Smooth muscle cell (in vitro differentiated cells): ENCODE measurements around the gene TTC39B. TPM values are rescaled to one million over a fixed set of nuclear protein-coding genes. Genes with fewer than 3 reads are reported as not detected.
"Not testable (repeated sequence)": the region's sequence is repeated elsewhere in the genome, so short reads cannot be mapped to it uniquely, and the experiment has no call there.

Experiments
- DNase-seq: peaks from one replicate; lab custom pipeline; 2025; ENCODE audit not compliant: unreplicated experiment; lab: John Stamatoyannopoulos, UW
- H2AFZ ChIP-seq: fragments of 200-600 bp; sonication (generic); 2 replicates; pipeline ENCODE4 v1.6.0; 2016; ENCODE audit warnings: antibody characterized with exemption, low read depth, mild to moderate bottlenecking
- H3F3A ChIP-seq: fragments of 200-600 bp; sonication (generic); 2 replicates; pipeline ENCODE4 v1.6.0; 2017; ENCODE audit warnings: antibody characterized with exemption, low read depth
- H3K27ac ChIP-seq: fragments of 200-600 bp; sonication (generic); 2 replicates; pipeline ENCODE4 v1.5.1; 2016; ENCODE audit warnings: low read depth, mild to moderate bottlenecking
- H3K27me3 ChIP-seq: fragments of 200-600 bp; sonication (generic); 2 replicates; pipeline ENCODE4 v1.6.1; 2016; ENCODE audit warnings: low read depth, mild to moderate bottlenecking
- H3K36me3 ChIP-seq: fragments of 200-600 bp; sonication (generic); 2 replicates; pipeline ENCODE4 v1.5.1; 2016; ENCODE audit warnings: low read depth
- H3K4me1 ChIP-seq: fragments of 200-600 bp; sonication (generic); 2 replicates; pipeline ENCODE4 v1.5.1; 2016; ENCODE audit warnings: low read depth
- H3K4me2 ChIP-seq: fragments of 200-600 bp; sonication (generic); 2 replicates; pipeline ENCODE4 v1.6.0; 2016; ENCODE audit warnings: mild to moderate bottlenecking
- H3K4me3 ChIP-seq: fragments of 200-600 bp; sonication (generic); 2 replicates; pipeline ENCODE4 v1.5.1; 2016; ENCODE audit warnings: mild to moderate bottlenecking
- H3K79me2 ChIP-seq: fragments of 200-600 bp; sonication (generic); 2 replicates; pipeline ENCODE4 v1.6.0; 2016; ENCODE audit warnings: low read depth, mild to moderate bottlenecking
- H3K9ac ChIP-seq: fragments of 200-600 bp; sonication (generic); 2 replicates; pipeline ENCODE4 v1.6.0; 2016; ENCODE audit warnings: low read depth
- H3K9me3 ChIP-seq: fragments of 200-600 bp; sonication (generic); replicated peaks from 2 replicates; pipeline ENCODE4 v1.5.1; 2016; ENCODE audit warnings: low read depth
- H4K20me1 ChIP-seq: fragments of 200-600 bp; sonication (generic); 2 replicates; pipeline ENCODE4 v1.6.0; 2016; ENCODE audit warnings: low read depth
- WGBS: methylation state at CpG from one replicate; pipeline ENCODE4 v1.1.7; 2016; ENCODE audit warnings: low lambda C conversion rate; 5-methylcytosine and 5-hydroxymethylcytosine counted together
- polyA plus RNA-seq: library from polyadenylated mRNA; unstranded; fragments of >200 nt; fragmentation: Nextera tagmentation; extraction: Ambion mirVana; gene quantifications from 2 replicates; pipeline ENCODE4 v1.2.1, GENCODE V29; 2016
- total RNA-seq: library from RNA; depleted of rRNA; stranded (reverse); fragments of >200 nt; gene quantifications from 2 replicates; pipeline ENCODE4 v1.2.3, GENCODE V29; 2014
- TF ChIP-seq, protein P1 (sequence below): fragments of 200-600 bp; sonication (generic); IDR thresholded peaks from 2 replicates; pipeline ENCODE4 v1.5.1; 2017; ENCODE audit warnings: borderline replicate concordance, mild to moderate bottlenecking, antibody characterized with exemption; ENCODE audit not compliant: insufficient read depth, poor library complexity, severe bottlenecking

The TTC39B gene
- total and polyA plus RNA-seq, 2 experiments from 2014 or later = 3.8 to 13.3 TPM

DNA sequence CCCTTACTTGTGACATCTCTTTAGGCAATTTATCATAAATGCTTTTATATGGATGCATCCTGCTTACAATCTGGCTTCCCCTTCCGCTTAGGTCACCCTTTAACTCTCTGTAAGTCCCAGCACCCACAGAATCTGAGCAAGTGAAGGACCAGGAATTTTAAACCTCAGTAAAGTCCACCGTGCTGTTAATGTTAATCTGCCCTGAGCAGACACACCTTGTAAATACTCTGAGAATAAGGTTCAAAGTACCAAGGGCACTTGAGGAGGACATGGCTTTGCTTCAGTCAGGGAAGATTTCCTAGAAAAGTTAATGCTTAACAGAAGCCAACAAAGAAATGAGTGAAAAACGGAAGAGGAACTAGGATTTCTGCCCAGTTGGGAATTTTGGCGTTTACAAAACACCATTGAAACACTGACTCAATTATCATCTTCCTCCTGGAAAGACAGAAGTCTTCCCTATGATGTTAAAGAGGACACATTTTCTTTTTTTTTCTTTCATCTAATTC is 26.4 kb upstream of the TTC39B start:
- no peaks in the 10 kb centered on the region for H3K4me1 ChIP-seq

GRCh38 chr9:15332939-15333338 is 25.9 kb upstream of the TTC39B start:
- Histone ChIP-seq H3K36me3 (no peaks in the 10 kb centered on the region), H4K20me1 (no peaks in the 10 kb centered on the region), H3K27ac (no peak overlapping the region), H3K4me1 (no peaks in the 10 kb centered on the region), H3K9me3 (no peaks in the 10 kb centered on the region), H3K9ac (no peak overlapping the region), H3K79me2 (no peaks in the 10 kb centered on the region), H3K4me3 (no peak overlapping the region), H3F3A (no peaks in the 10 kb centered on the region), H3K4me2 (no peak overlapping the region), H3K27me3 (no peaks in the 10 kb centered on the region), H2AFZ (no peak overlapping the region)
- no peak for DNase-seq
- 94% methylated on average over 2 of the region's 2 CpGs for WGBS
- TF ChIP-seq, protein P1, sequence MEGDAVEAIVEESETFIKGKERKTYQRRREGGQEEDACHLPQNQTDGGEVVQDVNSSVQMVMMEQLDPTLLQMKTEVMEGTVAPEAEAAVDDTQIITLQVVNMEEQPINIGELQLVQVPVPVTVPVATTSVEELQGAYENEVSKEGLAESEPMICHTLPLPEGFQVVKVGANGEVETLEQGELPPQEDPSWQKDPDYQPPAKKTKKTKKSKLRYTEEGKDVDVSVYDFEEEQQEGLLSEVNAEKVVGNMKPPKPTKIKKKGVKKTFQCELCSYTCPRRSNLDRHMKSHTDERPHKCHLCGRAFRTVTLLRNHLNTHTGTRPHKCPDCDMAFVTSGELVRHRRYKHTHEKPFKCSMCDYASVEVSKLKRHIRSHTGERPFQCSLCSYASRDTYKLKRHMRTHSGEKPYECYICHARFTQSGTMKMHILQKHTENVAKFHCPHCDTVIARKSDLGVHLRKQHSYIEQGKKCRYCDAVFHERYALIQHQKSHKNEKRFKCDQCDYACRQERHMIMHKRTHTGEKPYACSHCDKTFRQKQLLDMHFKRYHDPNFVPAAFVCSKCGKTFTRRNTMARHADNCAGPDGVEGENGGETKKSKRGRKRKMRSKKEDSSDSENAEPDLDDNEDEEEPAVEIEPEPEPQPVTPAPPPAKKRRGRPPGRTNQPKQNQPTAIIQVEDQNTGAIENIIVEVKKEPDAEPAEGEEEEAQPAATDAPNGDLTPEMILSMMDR = no peak

More for the DNA sequence above, 26.4 kb upstream of the TTC39B start:
- no peaks in the 10 kb centered on the region for H3F3A ChIP-seq
- no peak overlapping the region for H3K9ac ChIP-seq
- WGBS = 57% methylated on average over 4 of the region's 4 CpGs
- no peaks in the 10 kb centered on the region for H4K20me1 ChIP-seq
- H3K4me3 ChIP-seq = no peak overlapping the region
- no peak overlapping the region for H3K27ac ChIP-seq
- no peaks in the 10 kb centered on the region for H3K27me3 ChIP-seq
- H2AFZ ChIP-seq = no peak overlapping the region
- TF ChIP-seq, protein P1 = no peak
- no peaks in the 10 kb centered on the region for H3K79me2 ChIP-seq
- no peak for DNase-seq
- no peak overlapping the region for H3K4me2 ChIP-seq
- H3K36me3 ChIP-seq = no peaks in the 10 kb centered on the region
- no peaks in the 10 kb centered on the region for H3K9me3 ChIP-seq

GRCh38 chr9:15329539-15330109 is 22.6 kb upstream of the TTC39B start:
- TF ChIP-seq, protein P1 = no peak
- DNase-seq = no peak
- Histone ChIP-seq H3K9me3 (no peaks in the 10 kb centered on the region), H2AFZ (no peak overlapping the region), H3K4me2 (no peak overlapping the region), H3K4me1 (no peaks in the 10 kb centered on the region), H3K79me2 (no peaks in the 10 kb centered on the region), H4K20me1 (no peaks in the 10 kb centered on the region), H3K27ac (no peak overlapping the region), H3K27me3 (no peaks in the 10 kb centered on the region), H3F3A (no peaks in the 10 kb centered on the region), H3K36me3 (no peaks in the 10 kb centered on the region), H3K4me3 (no peak overlapping the region), H3K9ac (no peak overlapping the region)
- 94% methylated on average over 4 of the region's 4 CpGs for WGBS

DNA sequence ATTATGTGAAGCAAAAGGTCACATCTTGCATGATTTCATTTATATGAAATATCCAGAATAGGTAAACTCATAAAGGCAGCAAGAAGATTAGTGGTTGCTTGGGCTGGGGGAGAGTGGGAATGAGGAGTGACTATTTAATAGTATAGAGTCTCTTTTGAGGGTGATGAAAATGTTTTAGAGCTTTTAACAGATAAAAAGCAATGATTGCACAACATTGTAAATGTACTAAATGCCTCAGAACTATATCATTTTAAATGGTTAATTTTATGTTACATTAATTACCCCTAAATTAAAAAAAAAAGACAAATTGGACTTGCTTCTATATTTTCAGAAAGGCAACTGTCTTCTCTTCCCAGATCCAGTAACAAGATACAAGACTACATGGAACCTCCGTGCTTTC is 21.9 kb upstream of the TTC39B start:
- H3K27ac ChIP-seq = no peak overlapping the region
- no peaks in the 10 kb centered on the region for H3K36me3 ChIP-seq
- no peak overlapping the region for H3K4me3 ChIP-seq
- H4K20me1 ChIP-seq = no peaks in the 10 kb centered on the region
- H3K4me2 ChIP-seq = no peak overlapping the region
- DNase-seq = no peak
- H3F3A ChIP-seq = no peaks in the 10 kb centered on the region
- H3K27me3 ChIP-seq = no peaks in the 10 kb centered on the region
- no peaks in the 10 kb centered on the region for H3K9me3 ChIP-seq
- WGBS = 96% methylated on average over 1 of the region's 1 CpG
- H2AFZ ChIP-seq = no peak overlapping the region
- no peak overlapping the region for H3K9ac ChIP-seq
- no peaks in the 10 kb centered on the region for H3K4me1 ChIP-seq
- TF ChIP-seq, protein P1 = no peak
- no peaks in the 10 kb centered on the region for H3K79me2 ChIP-seq

- H3F3A ChIP-seq, H3K4me2 ChIP-seq, H4K20me1 ChIP-seq, H2AFZ ChIP-seq, H3K9me3 ChIP-seq, H3K79me2 ChIP-seq, H3K4me1 ChIP-seq, H3K27me3 ChIP-seq, DNase-seq, H3K9ac ChIP-seq, H3K4me3 ChIP-seq, H3K36me3 ChIP-seq, H3K27ac ChIP-seq: not testable (repeated sequence)
- 89% methylated on average over 3 of the region's 3 CpGs for WGBS
Observed at GRCh38 chr9:15322695-15323094, 15.7 kb upstream of the TTC39B start.

DNA sequence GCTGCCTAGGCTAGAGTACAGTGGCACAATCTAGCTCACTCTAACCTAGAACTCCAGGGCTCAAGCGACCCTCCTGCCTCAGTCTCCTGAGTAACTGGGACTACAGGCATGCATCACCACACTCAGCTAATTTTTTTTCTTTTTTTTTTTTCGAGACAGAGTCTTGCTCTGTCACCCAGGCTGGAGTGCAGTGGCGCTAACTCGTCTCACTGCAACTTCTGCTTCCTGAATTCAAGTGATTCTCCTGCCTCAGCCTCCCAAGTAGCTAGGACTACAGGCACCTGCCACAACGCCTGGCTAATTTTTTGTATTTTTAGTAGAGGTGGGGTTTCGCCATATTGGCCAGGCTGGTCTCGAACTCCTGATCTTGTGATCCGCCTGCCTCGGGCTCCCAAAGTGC is 12.6 kb upstream of the TTC39B start:
- not testable (repeated sequence) for H3F3A ChIP-seq, H4K20me1 ChIP-seq, H3K27me3 ChIP-seq, H3K9ac ChIP-seq, H3K27ac ChIP-seq, H3K36me3 ChIP-seq, DNase-seq, H3K4me1 ChIP-seq, H2AFZ ChIP-seq, H3K79me2 ChIP-seq, H3K4me3 ChIP-seq, H3K9me3 ChIP-seq, H3K4me2 ChIP-seq
- WGBS = 94% methylated on average over 9 of the region's 9 CpGs
